K562 (cell line): ENCODE results near the gene MAPKAPK2. TPM values are rescaled to one million over a fixed set of nuclear protein-coding genes. Genes with fewer than 3 reads are reported as not detected.
A peak's percentile ranks its signal among the peaks of the same experiment; 100 is the strongest.

ENCODE experiments used
- AFF4 ChIP-seq: sonication (generic); formaldehyde crosslinking; IDR thresholded peaks from 2 replicates; pipeline ENCODE4 v1.8.0; 2023; ENCODE audit warnings: mild to moderate bottlenecking, missing genetic modification reagents
- ATF1 ChIP-seq, 2 experiments: fragments of 450-650 bp in 1 of 2; IDR thresholded peaks; 2 replicates each; pipeline ENCODE4 v1.6.1; 2016; ENCODE audit warnings: missing compliant biosample characterization in 1 of 2, missing genetic modification characterization in 1 of 2
- BHLHE40 ChIP-seq: IDR thresholded peaks from 2 replicates; pipeline ENCODE4 v1.6.1; 2011; ENCODE audit warnings: low read length, improper control_type of control experiment
- CEBPZ ChIP-seq: fragments of 150-350 bp; IDR thresholded peaks from 2 replicates; pipeline ENCODE4 v1.6.1; 2014; ENCODE audit warnings: low read depth, mild to moderate bottlenecking, low read length, borderline replicate concordance
- CTCF ChIP-seq, 3 experiments: IDR thresholded peaks in 2 of 3; conservative IDR thresholded peaks in 1 of 3; 2 replicates each; pipeline ENCODE4 v1.5.1; 2011 to 2012; ENCODE audit warnings: low read length in 3 of 3, mild to moderate bottlenecking in 3 of 3, control low read depth in 2 of 3, improper control_type of control experiment in 1 of 3, inconsistent platforms in 1 of 3, low read depth in 1 of 3, mixed read lengths in 1 of 3, moderate library complexity in 1 of 3; ENCODE audit not compliant: insufficient read depth in 2 of 3
- HDAC3 ChIP-seq: fragments of 450-650 bp; IDR thresholded peaks from 2 replicates; pipeline ENCODE4 v1.6.1; 2018; ENCODE audit warnings: borderline replicate concordance, mild to moderate bottlenecking, moderate library complexity; ENCODE audit not compliant: partially characterized antibody
- HNRNPL ChIP-seq: fragments of 200-400 bp; formaldehyde crosslinking; IDR thresholded peaks from 2 replicates; pipeline ENCODE4 v1.6.1; 2017; ENCODE audit warnings: low read depth, mild to moderate bottlenecking, low read length
- IRF1 ChIP-seq: sonication (generic); formaldehyde crosslinking; IDR thresholded peaks from 2 replicates; pipeline ENCODE4 v1.8.0; 2022; ENCODE audit warnings: missing genetic modification reagents, mild to moderate bottlenecking, borderline replicate concordance
- MECOM ChIP-seq: fragments of 250-450 bp; sonication (Bioruptor Pico); IDR thresholded peaks from 2 replicates; pipeline ENCODE4 v1.8.0; 2022; ENCODE audit warnings: inconsistent platforms
- PTRF ChIP-seq: fragments of 450-650 bp; IDR thresholded peaks from 2 replicates; pipeline ENCODE4 v1.6.1; 2016; ENCODE audit warnings: mild to moderate bottlenecking, missing genetic modification characterization, missing compliant biosample characterization
- RBM34 ChIP-seq: fragments of 200-400 bp; formaldehyde crosslinking; IDR thresholded peaks from 2 replicates; pipeline ENCODE4 v1.6.1; 2018; ENCODE audit warnings: low read length, borderline replicate concordance; ENCODE audit not compliant: insufficient read depth
- SMARCE1 ChIP-seq: fragments of 450-650 bp; IDR thresholded peaks from 2 replicates; pipeline ENCODE4 v1.7.1; 2016; ENCODE audit warnings: mild to moderate bottlenecking
- TFAP4 ChIP-seq: sonication (generic); formaldehyde crosslinking; IDR thresholded peaks from 2 replicates; pipeline ENCODE4 v1.8.0; 2022; ENCODE audit warnings: missing genetic modification reagents, mild to moderate bottlenecking, moderate library complexity, borderline replicate concordance
- ZC3H8 ChIP-seq: fragments of 450-650 bp; IDR thresholded peaks from 2 replicates; pipeline ENCODE4 v1.6.1; 2017
- ZNF408 ChIP-seq: fragments of 250-450 bp; sonication (Bioruptor Pico); IDR thresholded peaks from 2 replicates; pipeline ENCODE4 v1.4.0; 2020; ENCODE audit warnings: low read depth, mild to moderate bottlenecking, moderate library complexity
- polyA plus RNA-seq, 8 experiments: library from polyadenylated mRNA; depleted of rRNA in 4 of 8; stranded (reverse) in 5 of 8; unstranded in 3 of 8; fragments of >200 nt; fragmentation: Nextera tagmentation in 2 of 8; fragmentation: Illumina TruSeq in 1 of 8; extraction: Ambion mirVana in 2 of 8; extraction: Trizol in 1 of 8; gene quantifications; 2 replicates each; pipeline versions ENCODE4 v1.2.1 to v1.2.3, GENCODE V29; 2011 to 2014; ENCODE audit warnings: inconsistent platforms in 1 of 8, missing spikeins in 1 of 8
- total RNA-seq, 7 experiments: library from RNA; depleted of rRNA in 6 of 7; stranded (reverse); fragments of >200 nt in 6 of 7; fragmentation: Illumina TruSeq in 2 of 7; extraction: Trizol in 2 of 7; gene quantifications; 2 replicates each; pipeline versions ENCODE4 v1.2.1 to v1.2.3, GENCODE V29; 2011 to 2021; ENCODE audit warnings: low replicate concordance in 1 of 7

MAPKAPK2 gene
- total and polyA plus RNA-seq, 9 of the 15 experiments (the other 6 are each of a cell fraction or from before 2014, with no cell fraction given) = 0.63 to 94.2 (median 52.1) TPM

GRCh38 chr1:206672844-206673758, 11.6 kb upstream of the MAPKAPK2 start (continued):
- TF ChIP-seq HNRNPL = no peak
- TF ChIP-seq PTRF (tag) = peak; percentile 34; the same call in 1 of the 2 replicates
- TF ChIP-seq SMARCE1 = peak; percentile 99
- peak; percentile 91 for TF ChIP-seq HDAC3
- TF ChIP-seq AFF4 (CRISPR knock-in tag) = no peak
- peak; percentile 96 for TF ChIP-seq MECOM
- no peak for TF ChIP-seq ATF1 (CRISPR knock-in tag; IDR thresholded peaks at IDR 0.05)
- peak; percentile 61 for TF ChIP-seq ATF1 (tag; IDR thresholded peaks at IDR 0.05)
- no peak for TF ChIP-seq CTCF (IDR thresholded peaks at IDR 0.05 in 2 of 3, conservative IDR thresholded peaks at IDR 0.05 in 1 of 3; ENCODE audit: insufficient read depth in 2 of 3, low read depth in 1 of 3, low read length in 3 of 3)
- peak; percentile 76; the same call in 1 of the 2 replicates for TF ChIP-seq BHLHE40
- TF ChIP-seq RBM34 = no peak
- TF ChIP-seq ZNF408 = no peak
- TF ChIP-seq ZC3H8 = no peak; the same call in 1 of the 2 replicates
- TF ChIP-seq CEBPZ = no peak
- TF ChIP-seq IRF1 (CRISPR knock-in tag) = no peak
- TF ChIP-seq TFAP4 (CRISPR knock-in tag) = peak; percentile 74
